ENCODE data around the gene OR52B2. TPM values are rescaled to one million over a fixed set of nuclear protein-coding genes. Genes with fewer than 3 reads are reported as not detected.

Gene OR52B2
- total and polyA plus RNA-seq, 2 experiments from 2014 or later: not detected

GRCh38 chr11:6200975-6201374, 30.8 kb upstream of the OR52B2 start (continued):
- TF ChIP-seq EZH2phosphoT487 (IDR thresholded peaks at IDR 0.05; ENCODE audit: unreplicated experiment): no peak
- TF ChIP-seq, protein P1, sequence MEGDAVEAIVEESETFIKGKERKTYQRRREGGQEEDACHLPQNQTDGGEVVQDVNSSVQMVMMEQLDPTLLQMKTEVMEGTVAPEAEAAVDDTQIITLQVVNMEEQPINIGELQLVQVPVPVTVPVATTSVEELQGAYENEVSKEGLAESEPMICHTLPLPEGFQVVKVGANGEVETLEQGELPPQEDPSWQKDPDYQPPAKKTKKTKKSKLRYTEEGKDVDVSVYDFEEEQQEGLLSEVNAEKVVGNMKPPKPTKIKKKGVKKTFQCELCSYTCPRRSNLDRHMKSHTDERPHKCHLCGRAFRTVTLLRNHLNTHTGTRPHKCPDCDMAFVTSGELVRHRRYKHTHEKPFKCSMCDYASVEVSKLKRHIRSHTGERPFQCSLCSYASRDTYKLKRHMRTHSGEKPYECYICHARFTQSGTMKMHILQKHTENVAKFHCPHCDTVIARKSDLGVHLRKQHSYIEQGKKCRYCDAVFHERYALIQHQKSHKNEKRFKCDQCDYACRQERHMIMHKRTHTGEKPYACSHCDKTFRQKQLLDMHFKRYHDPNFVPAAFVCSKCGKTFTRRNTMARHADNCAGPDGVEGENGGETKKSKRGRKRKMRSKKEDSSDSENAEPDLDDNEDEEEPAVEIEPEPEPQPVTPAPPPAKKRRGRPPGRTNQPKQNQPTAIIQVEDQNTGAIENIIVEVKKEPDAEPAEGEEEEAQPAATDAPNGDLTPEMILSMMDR (conservative IDR thresholded peaks at IDR 0.05; ENCODE audit: low read depth in 2 of 2): no peak
- TF ChIP-seq ZNF331 (CRISPR knock-in tag; IDR thresholded peaks at IDR 0.05; ENCODE audit: low read depth): no peak
- no peak for TF ChIP-seq ETS1 (IDR thresholded peaks at IDR 0.05)
- no peak for TF ChIP-seq ZNF114 (CRISPR knock-in tag; IDR thresholded peaks at IDR 0.05)
- no peak for TF ChIP-seq JUNB (IDR thresholded peaks at IDR 0.05; ENCODE audit: unreplicated experiment)
- TF ChIP-seq EZH2 (IDR thresholded peaks at IDR 0.05; ENCODE audit: low read depth, unreplicated experiment): no peak
- no peak for TF ChIP-seq STAT1 (IDR thresholded peaks at IDR 0.05; ENCODE audit: unreplicated experiment)

DNA sequence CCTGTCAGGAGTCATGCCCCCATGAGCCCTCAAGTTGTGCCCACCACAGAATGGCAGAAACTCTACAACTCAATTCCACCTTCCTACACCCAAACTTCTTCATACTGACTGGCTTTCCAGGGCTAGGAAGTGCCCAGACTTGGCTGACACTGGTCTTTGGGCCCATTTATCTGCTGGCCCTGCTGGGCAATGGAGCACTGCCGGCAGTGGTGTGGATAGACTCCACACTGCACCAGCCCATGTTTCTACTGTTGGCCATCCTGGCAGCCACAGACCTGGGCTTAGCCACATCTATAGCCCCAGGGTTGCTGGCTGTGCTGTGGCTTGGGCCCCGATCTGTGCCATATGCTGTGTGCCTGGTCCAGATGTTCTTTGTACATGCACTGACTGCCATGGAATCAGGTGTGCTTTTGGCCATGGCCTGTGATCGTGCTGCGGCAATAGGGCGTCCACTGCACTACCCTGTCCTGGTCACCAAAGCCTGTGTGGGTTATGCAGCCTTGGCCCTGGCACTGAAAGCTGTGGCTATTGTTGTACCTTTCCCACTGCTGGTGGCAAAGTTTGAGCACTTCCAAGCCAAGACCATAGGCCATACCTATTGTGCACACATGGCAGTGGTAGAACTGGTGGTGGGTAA, 29.2 kb upstream of the OR52B2 start, which contains the start of gene OR52W1:
Gene OR52W1, plus strand, starts transcription at position 51 of the 637 bp plus-strand sequence. Its CDS starts 0 bp downstream, at position 51.
- H3K9me2 ChIP-seq (ENCODE audit: insufficient read depth): no peaks in the 10 kb centered on the region
- Mint-ChIP-seq H3K4me1 (peaks cover 8% of the 10 kb centered on the region), H3K9me3 (no peaks in the 10 kb centered on the region), H3K4me3 (no peak within 1 kb of the TSS), H3K27ac (no peak within 1 kb of the TSS), H3K27me3 (ENCODE audit: insufficient read depth, low read depth, poor library complexity) (peaks cover 2% of the 10 kb centered on the region), H3K36me3 (ENCODE audit: low read depth) (no peaks in the 10 kb centered on the region)
- H3K36me3 ChIP-seq (ENCODE audit: insufficient read depth): no peaks in the 10 kb centered on the region
- no peaks in the 10 kb centered on the region for H3K27me3 ChIP-seq (ENCODE audit: insufficient read depth)
- H2AFZ ChIP-seq: no peak within 1 kb of the TSS
- H3K27ac ChIP-seq (ENCODE audit: low read depth): no peak within 1 kb of the TSS
- H3K4me2 ChIP-seq: no peak within 1 kb of the TSS
- DNase-seq (ENCODE audit: low spot score) (no peak), ATAC-seq (no peak)
- no peaks in the 10 kb centered on the region for H3K79me2 ChIP-seq (replicated peaks; ENCODE audit: insufficient read depth)
- TF ChIP-seq REST (IDR thresholded peaks at IDR 0.05; ENCODE audit: unreplicated experiment) (no peak), ZNF114 (CRISPR knock-in tag; IDR thresholded peaks at IDR 0.05) (no peak), EZH2phosphoT487 (IDR thresholded peaks at IDR 0.05; ENCODE audit: unreplicated experiment) (no peak)
- TF ChIP-seq, protein P1 (conservative IDR thresholded peaks at IDR 0.05; ENCODE audit: low read depth in 2 of 2): no peak
- no peak within 1 kb of the TSS for H3K4me3 ChIP-seq
- peaks cover 7% of the 10 kb centered on the region; the same call in 1 of the 2 replicates for H3K4me1 ChIP-seq (ENCODE audit: insufficient read depth)
- no peaks in the 10 kb centered on the region for H3F3A ChIP-seq (replicated peaks; ENCODE audit: low read depth)
- H4K20me1 ChIP-seq (replicated peaks; ENCODE audit: insufficient read depth): no peaks in the 10 kb centered on the region; the same call in 1 of the 2 replicates
